Upper lobe of right lung (tissue), 1 donor: ENCODE measurements around the gene VRK2. TPM values are rescaled to one million over a fixed set of nuclear protein-coding genes. Genes with fewer than 3 reads are reported as not detected.
A peak's percentile ranks its signal among the peaks of the same experiment; 100 is the strongest.

Experiments
- ATAC-seq: fragments of 200-7000 bp; cut with Tn5 transposase; one replicate; pipeline ENCODE4 v1.9.1; 2020; ENCODE audit warnings: mild to moderate bottlenecking, moderate library complexity
- DNase-seq: peaks from one replicate; pipeline ENCODE4 v3.0.0-alpha.2; 2020
- H3K27ac ChIP-seq: fragments of 200-600 bp; one replicate; pipeline ENCODE4 v1.8.0; 2022
- H3K27me3 ChIP-seq: fragments of 200-600 bp; one replicate; pipeline ENCODE4 v1.8.0; 2022; ENCODE audit warnings: mild to moderate bottlenecking
- H3K36me3 ChIP-seq: fragments of 200-600 bp; one replicate; pipeline ENCODE4 v1.8.0; 2022
- H3K4me1 ChIP-seq: fragments of 200-600 bp; one replicate; pipeline ENCODE4 v1.8.0; 2022
- H3K4me3 ChIP-seq: fragments of 200-600 bp; one replicate; pipeline ENCODE4 v1.8.0; 2022; ENCODE audit warnings: mild to moderate bottlenecking
- H3K9me3 ChIP-seq: fragments of 200-600 bp; one replicate; pipeline ENCODE4 v1.8.0; 2022
- intact Hi-C: fragments of 100-400 bp; cut with DNase I; formaldehyde crosslinking; loops from one replicate; pipeline ENCODE4 v1.11.0; 2022
- total RNA-seq: library from RNA; stranded (reverse); fragmentation: NEBNext Ultra II Directional; extraction: Animal tissue kit (Norgen Biotek cat#: 25700); gene quantifications from one replicate; pipeline ENCODE4 v1.2.1, GENCODE V29; 2021
- TF ChIP-seq, protein P1 (sequence below): fragments of 200-600 bp; IDR thresholded peaks from one replicate; pipeline ENCODE4 v1.8.0; 2022; ENCODE audit warnings: antibody characterized with exemption
- donor health status: DM: no; HTN: yes; CAD: no; lungs with severe emphysema.

VRK2 gene
- total RNA-seq, 1 donor from 2014 or later: 23.8 TPM

DNA sequence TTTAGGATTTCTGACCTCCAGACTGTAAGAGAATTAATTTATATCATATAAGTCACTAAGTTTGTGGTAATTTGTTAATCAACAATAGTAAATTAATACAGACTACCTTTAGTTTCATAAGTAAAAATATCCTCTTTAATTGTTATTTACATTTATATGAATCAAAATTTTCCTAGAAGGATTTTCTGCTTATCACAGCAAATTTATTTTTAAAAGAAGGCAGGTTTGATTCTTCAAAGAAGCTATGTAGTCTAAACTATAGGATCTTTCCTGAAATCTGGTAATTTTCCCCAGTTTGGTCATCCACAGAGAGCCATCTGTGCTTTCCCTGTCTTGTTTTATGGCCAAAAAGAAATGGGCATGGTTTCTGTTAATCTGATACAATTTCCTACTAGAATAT, 13.1 kb upstream of the VRK2 start:
- no peaks in the 10 kb centered on the region for H3K36me3 ChIP-seq
- DNase-seq (no peak), ATAC-seq (no peak)
- H3K4me3 ChIP-seq: no peak overlapping the region
- no peaks in the 10 kb centered on the region for H3K27me3 ChIP-seq
- no peaks in the 10 kb centered on the region for H3K4me1 ChIP-seq
- TF ChIP-seq, protein P1, sequence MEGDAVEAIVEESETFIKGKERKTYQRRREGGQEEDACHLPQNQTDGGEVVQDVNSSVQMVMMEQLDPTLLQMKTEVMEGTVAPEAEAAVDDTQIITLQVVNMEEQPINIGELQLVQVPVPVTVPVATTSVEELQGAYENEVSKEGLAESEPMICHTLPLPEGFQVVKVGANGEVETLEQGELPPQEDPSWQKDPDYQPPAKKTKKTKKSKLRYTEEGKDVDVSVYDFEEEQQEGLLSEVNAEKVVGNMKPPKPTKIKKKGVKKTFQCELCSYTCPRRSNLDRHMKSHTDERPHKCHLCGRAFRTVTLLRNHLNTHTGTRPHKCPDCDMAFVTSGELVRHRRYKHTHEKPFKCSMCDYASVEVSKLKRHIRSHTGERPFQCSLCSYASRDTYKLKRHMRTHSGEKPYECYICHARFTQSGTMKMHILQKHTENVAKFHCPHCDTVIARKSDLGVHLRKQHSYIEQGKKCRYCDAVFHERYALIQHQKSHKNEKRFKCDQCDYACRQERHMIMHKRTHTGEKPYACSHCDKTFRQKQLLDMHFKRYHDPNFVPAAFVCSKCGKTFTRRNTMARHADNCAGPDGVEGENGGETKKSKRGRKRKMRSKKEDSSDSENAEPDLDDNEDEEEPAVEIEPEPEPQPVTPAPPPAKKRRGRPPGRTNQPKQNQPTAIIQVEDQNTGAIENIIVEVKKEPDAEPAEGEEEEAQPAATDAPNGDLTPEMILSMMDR: no peak
- no peaks in the 10 kb centered on the region for H3K9me3 ChIP-seq
- H3K27ac ChIP-seq: no peak overlapping the region
- intact Hi-C loops: no loop called here

DNA sequence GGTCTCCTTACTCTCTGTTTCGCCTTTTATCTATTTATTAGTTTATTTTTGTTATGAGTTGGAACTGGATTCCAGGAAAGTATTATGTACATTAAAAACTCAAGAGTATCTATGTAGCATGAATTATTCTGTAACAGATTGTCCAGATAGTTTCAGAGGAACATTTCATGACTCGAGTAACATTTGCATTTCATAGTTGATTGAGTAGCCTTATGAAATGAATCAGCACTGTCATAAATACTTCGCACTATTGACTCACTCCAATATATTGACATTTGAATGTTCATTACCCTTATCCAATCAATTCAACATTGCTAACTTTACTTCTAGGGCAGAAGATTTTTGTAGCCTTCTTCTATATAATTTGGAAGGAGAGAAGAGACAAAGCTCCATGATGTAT, 11.3 kb upstream of the VRK2 start:
- H3K36me3 ChIP-seq: no peaks in the 10 kb centered on the region
- DNase-seq: no peak
- H3K27me3 ChIP-seq: no peaks in the 10 kb centered on the region
- no peaks in the 10 kb centered on the region for H3K4me1 ChIP-seq
- intact Hi-C loops: no loop called here
- H3K9me3 ChIP-seq: no peaks in the 10 kb centered on the region
- ATAC-seq: no peak
- TF ChIP-seq, protein P1: no peak
- no peak overlapping the region for H3K27ac ChIP-seq
- H3K4me3 ChIP-seq: no peak overlapping the region

DNA sequence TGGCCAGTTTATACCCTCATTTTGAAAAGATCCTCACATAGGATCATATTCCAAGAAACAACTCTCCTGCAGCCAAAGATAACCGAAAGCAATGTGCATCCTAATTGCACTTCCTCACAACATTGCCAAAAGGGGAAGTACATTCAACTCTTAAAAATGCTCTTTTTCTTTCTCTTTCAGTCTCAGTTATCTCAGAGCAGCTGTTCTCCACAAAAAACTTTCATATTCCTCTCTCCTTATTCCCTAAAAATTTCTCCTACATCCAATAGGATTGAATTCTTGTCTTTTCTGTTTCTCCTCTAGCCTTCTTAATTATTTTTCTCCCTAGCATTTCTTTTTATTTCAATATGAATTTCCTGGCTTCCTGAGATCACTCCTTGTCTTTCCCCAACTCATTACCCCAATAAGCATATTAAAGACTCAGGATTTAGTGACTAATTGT, 7.4 kb upstream of the VRK2 start:
- ATAC-seq (peak; percentile 65), DNase-seq (no peak)
- H3K9me3 ChIP-seq: no peaks in the 10 kb centered on the region
- intact Hi-C loops: no loop called here
- H3K4me1 ChIP-seq: no peaks in the 10 kb centered on the region
- TF ChIP-seq, protein P1: no peak
- no peak overlapping the region for H3K4me3 ChIP-seq
- no peaks in the 10 kb centered on the region for H3K27me3 ChIP-seq
- H3K27ac ChIP-seq: no peak overlapping the region
- H3K36me3 ChIP-seq: no peaks in the 10 kb centered on the region

DNA sequence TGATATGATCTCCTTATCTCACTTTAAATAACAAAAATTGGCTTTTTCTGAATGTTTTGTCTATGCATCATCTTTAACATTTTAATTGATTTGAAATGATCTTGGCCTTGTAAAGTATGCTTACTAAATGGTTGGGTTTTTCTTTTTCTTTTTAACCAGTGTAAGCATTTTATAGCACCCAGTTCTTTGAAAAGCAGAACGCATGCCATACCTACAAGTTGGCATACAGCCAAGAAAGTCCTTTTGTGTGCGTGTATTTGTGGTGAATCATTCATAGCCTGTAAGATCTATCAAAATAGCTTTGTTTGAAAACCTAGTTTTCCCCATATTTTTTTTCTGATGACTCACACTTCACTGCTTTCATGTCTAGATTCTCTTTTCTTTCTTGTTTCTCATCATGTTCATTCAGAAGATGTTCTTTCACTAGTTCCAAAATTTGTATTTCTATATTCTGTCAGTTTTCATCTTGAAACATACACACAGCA, 4.1 kb upstream of the VRK2 start:
- H3K9me3 ChIP-seq: no peaks in the 10 kb centered on the region
- H3K36me3 ChIP-seq: no peaks in the 10 kb centered on the region
- no peak overlapping the region for H3K4me3 ChIP-seq
- no peak overlapping the region for H3K27ac ChIP-seq
- TF ChIP-seq, protein P1: no peak
- DNase-seq: no peak
- H3K27me3 ChIP-seq: no peaks in the 10 kb centered on the region
- no peak for ATAC-seq
- intact Hi-C loops: no loop called here
- H3K4me1 ChIP-seq: peaks cover 11% of the 10 kb centered on the region

DNA sequence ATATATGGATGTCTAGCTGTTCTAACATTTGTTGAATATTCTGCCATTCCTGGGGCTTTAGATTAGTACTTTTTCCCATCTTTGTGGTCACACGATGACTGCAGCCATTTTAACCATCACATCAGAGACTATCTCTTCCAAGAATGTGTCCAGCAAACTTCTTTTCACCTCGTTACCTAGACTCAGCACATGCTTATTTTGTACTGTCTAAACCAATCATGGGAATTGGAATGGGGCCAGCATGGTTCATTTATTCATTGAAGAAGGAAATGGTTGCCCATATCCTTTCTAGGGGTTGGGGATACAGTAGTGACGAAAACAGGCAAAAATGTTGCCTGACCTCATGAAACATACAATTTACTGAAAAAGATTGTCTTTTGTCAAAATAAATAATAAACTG, 2.5 kb upstream of the VRK2 start:
- no peaks in the 10 kb centered on the region for H3K36me3 ChIP-seq
- intact Hi-C loops: no loop called here
- ATAC-seq (no peak), DNase-seq (no peak)
- no peak overlapping the region for H3K27ac ChIP-seq
- TF ChIP-seq, protein P1: no peak
- H3K4me1 ChIP-seq: peaks cover 21% of the 10 kb centered on the region
- H3K27me3 ChIP-seq: no peaks in the 10 kb centered on the region
- no peaks in the 10 kb centered on the region for H3K9me3 ChIP-seq
- no peak overlapping the region for H3K4me3 ChIP-seq
